Tibial nerve (tissue), 3 donors: ENCODE results near the gene C2orf92.

Source experiments
- CTCF ChIP-seq, 5 experiments: fragments of 200-600 bp in 3 of 5; fragments of 450-650 bp in 2 of 5; sonication (generic) in 3 of 5; IDR thresholded peaks; one replicate each; pipeline ENCODE4 v1.5.1; 2016 to 2019; ENCODE audit warnings: antibody characterized with exemption in 5 of 5, mild to moderate bottlenecking in 3 of 5, moderate library complexity in 2 of 5
- POLR2A ChIP-seq, 2 donors: fragments of 450-650 bp; IDR thresholded peaks; one replicate each; pipeline ENCODE4 v1.6.1; 2017; ENCODE audit warnings: antibody characterized with exemption in 2 of 2, mild to moderate bottlenecking in 2 of 2, moderate library complexity in 2 of 2

GRCh38 chr2:97695744-97696143, 26.2 kb downstream of the C2orf92 start:
- TF ChIP-seq CTCF (IDR thresholded peaks at IDR 0.05) (no peak), POLR2A (IDR thresholded peaks at IDR 0.05) (no peak)
